ENCODE data around the gene TMA7.

DNA sequence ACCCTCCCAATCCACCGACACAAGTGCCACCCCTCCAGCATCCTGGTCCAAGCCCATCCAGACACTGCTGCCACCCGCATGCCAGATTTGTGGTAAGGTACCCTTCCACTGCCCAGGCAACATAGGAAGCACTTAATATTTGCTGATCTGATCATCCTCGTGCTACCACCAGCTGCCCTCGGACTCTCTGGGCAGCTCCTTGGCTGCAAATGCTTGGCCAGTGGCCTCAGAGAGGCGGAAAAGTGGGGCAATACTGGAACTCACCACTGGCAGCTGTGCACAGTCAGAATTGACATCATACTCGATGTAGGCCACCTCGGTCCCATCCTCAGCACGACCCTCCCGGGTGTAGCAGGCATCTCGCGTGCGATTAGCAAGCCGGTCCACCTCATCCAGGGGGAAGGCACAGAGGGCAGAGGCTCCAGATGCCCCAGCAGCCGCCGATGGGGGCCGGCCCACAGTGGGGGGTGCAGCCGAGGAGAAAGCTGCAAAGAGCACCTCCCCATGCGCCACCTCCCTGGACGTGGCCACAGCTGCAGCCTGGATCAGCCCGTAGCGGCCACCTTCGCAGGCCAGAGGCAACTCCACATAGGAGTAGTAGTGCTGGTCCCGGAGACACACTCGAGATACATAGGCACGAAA lies 16.7 kb upstream of the TMA7 start:
- TF ChIP-seq, protein P1, sequence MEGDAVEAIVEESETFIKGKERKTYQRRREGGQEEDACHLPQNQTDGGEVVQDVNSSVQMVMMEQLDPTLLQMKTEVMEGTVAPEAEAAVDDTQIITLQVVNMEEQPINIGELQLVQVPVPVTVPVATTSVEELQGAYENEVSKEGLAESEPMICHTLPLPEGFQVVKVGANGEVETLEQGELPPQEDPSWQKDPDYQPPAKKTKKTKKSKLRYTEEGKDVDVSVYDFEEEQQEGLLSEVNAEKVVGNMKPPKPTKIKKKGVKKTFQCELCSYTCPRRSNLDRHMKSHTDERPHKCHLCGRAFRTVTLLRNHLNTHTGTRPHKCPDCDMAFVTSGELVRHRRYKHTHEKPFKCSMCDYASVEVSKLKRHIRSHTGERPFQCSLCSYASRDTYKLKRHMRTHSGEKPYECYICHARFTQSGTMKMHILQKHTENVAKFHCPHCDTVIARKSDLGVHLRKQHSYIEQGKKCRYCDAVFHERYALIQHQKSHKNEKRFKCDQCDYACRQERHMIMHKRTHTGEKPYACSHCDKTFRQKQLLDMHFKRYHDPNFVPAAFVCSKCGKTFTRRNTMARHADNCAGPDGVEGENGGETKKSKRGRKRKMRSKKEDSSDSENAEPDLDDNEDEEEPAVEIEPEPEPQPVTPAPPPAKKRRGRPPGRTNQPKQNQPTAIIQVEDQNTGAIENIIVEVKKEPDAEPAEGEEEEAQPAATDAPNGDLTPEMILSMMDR (IDR thresholded peaks at IDR 0.05; ENCODE audit: low read length), result no peak
- no peak for TF ChIP-seq EZH2 (optimal IDR thresholded peaks at IDR 0.05; ENCODE audit: low read depth, low read length)
